GM19397 (cell line): ENCODE results near the gene RASSF3.

Experiments
- ATAC-seq: cut with Tn5 transposase; IDR thresholded peaks from one replicate; pipeline ENCODE4 v1.9.1; 2021; ENCODE audit warnings: mild to moderate bottlenecking, moderate library complexity; ENCODE audit not compliant: unreplicated experiment

The RASSF3 gene

DNA sequence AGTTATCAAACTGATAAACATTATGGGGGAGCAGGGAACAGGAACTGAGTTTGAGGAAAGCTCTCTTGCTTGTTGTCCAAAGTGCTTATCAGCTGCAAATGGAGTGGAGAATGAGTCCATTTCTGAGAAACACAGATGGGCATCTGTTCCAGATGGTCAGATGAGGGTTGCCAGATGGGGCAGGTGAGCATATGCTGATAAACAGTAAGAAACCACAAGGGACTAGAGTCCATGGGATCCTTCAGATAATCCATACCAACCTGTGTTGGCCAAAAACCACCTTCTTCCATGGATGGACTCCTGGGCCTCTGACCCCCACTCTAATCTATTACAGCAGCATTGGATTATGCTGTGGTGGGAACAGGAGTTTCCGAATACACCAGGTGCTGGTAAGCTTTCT is 110.6 kb downstream of the RASSF3 start:
- no peak for ATAC-seq

DNA sequence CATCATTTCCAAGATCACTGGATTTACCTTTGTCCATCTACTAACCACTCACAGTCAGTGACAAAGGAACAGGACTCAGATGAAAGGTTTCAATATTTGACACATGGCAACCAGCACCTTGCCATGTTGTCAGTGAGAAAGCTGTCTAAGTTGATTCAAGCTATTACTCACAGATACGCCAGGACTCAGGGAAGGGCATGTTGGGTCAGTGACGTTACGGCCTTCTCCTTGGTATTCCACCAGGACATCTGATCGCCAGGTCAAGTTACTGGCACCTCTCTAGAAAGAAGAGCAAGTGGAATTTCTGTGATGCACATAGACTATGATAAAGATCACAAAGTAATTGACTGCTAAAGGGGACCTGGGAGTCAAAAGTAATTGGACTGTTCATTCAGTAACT is 112.5 kb downstream of the RASSF3 start:
- ATAC-seq: no peak

DNA sequence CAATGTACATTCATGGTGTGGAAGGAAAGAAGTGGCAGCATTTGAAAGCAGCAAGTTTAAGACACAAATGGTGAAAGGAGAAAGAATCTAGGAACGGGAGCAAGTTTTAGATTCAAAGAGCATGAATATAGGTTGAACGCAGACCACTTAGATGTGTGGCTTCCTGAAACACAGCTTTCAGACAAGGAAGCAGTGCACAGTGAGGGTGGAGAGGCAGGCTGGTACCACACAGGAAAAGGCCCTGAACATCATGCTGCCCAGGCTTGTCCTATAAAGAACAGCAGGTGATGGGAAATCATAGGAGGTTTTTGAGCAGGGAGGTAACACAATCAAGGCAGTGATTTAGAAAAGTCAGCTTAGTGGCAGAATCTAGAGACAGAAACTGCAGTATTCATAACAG is 113.3 kb downstream of the RASSF3 start:
- no peak for ATAC-seq

DNA sequence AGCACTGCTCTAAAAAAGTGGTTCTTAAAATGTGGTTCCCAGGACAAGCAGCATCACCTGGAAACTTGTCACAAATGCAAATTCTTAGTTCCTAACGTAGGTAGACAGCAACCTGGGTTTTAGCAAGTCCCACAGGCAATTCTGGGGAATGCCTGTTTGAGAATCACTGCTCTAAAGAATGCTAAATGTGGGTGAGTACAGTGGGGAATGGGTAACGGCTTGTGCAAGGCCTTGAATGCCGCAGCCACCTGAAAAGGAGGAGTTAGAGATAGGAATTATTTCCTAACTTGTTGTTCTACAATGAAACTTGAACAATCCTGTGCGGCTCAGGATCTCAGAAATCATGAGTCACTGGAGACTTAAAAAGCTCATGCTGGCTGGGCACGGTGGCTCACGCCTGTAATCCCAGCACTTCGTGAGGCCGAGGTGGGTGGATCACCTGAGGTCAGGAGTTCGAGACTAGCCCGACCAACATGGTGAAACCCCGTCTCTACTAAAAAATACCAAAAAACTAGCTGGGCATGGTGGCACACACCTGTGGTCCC is 114.0 kb downstream of the RASSF3 start:
- no peak for ATAC-seq

DNA sequence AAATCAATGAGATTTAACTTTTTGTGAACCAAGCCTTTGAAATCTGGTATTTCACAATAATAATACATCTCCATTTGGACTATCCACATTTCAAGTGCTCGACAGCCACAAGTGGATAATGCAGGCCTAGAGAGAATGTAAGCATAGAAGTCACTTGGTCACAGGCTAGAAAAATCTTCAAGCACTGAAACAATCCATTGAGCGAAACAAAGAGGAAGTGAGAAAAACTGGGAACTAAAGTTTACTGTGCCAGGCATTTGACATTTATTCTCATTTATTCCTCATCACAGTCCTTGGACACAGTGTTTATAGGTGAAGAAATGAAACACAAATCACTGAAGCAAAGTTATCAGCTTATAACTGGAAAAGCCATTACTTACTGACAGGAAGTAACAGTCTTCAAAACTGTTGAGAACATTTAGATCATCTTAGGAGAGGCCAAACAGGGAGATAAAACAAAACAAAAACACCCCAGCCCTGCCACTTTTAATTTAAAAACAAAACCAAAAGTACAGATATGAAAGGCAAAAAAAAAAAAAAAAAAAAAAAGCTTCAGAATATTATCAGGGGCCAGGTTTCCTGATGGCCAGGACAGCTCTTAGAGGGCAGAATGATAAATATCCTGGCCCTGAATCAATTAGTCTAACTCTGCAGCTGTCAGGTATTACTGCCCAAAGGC is 119.8 kb downstream of the RASSF3 start:
- ATAC-seq: no peak

DNA sequence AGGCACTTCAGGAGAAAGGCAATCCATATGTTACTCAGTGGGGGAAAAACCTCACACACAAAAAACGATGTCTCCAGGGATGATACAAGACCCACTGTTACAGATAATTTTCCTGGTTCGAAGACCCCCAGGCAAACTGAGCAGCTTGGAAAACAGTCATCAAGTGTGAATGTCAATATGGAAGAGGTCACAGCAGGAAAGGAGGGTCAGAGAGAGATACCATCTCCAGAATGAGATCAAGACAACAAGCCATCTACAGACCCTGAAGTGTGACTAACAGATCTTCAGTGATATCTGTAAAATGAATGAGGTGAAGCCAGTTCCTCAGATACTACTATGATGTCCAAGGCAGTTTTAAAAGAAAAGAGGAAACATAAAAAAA is 120.3 kb downstream of the RASSF3 start:
- ATAC-seq: no peak

DNA sequence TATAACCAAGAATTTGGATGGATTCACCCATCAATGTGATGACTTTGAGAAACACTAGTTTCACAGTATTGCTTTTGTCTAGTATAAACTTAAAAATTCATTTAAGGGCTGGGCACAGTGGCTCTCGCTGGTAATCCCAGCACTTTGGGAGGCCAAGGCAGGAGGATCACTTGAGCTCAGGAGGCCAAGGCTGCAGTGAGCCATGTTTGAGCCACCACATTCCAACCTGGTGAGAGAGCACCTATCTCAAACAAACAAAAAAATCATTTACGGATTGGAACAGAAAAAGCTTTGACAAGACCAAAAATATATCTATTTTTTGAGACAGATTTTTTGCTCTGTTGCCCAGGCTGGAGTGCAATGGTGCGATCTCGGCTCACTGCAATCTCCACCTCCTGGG is 121.4 kb downstream of the RASSF3 start:
- no peak for ATAC-seq

DNA sequence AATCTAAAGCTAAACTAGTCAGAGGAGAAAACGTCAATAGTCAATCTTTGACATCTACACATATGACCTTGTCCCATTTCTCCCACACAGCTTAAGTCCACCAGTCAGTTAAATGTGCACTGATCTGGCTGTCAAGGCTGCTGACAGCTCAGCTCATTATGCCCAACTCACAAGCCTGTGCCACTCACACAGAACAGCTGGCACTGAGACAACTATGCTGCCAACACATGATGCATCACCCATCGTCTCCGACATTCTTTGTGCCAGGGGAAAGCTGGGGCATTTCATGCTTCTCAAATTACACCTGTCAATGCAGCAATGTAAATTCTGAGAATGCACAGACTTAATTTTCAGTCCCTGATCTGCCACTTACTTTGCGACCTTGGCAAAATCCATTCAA is 123.6 kb downstream of the RASSF3 start:
- no peak for ATAC-seq

DNA sequence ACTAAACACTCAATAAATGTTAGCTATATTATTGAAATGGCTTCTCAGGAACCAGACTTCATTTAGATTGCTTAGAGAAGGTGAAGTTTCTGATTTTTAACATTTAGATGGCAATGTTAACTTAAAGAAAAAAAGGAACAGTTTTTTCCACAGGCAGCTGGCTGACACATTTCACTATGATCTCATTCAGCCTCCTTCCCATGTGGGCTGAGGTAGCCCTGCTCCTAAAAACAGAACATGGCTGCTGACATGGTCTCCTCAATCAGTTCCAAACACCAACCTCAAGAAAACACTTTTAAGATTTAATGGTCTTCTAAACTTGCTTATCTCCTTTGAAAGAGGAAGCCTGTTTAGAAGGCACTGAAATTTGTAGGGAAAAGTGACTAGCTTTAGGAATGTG is 125.1 kb downstream of the RASSF3 start:
- ATAC-seq: no peak

DNA sequence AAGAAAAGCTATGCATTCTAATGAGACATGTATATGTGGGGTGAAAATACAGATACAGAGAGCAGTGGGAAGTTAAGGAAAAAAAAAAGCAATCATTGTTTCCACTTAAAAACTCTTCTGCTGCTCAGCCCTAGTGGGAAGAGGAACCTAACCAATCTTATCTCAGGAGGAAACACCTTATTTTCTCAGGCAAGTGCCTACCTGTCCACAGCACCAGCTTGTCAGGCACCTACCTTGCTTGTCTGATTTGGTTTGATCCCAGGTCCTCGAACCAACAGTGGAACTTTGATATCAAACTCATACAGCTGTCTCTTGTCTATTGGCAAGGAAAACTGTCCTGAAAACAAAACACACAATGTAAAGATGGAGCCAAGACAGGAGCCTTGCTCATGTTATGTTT is 126.5 kb downstream of the RASSF3 start:
- ATAC-seq: no peak

DNA sequence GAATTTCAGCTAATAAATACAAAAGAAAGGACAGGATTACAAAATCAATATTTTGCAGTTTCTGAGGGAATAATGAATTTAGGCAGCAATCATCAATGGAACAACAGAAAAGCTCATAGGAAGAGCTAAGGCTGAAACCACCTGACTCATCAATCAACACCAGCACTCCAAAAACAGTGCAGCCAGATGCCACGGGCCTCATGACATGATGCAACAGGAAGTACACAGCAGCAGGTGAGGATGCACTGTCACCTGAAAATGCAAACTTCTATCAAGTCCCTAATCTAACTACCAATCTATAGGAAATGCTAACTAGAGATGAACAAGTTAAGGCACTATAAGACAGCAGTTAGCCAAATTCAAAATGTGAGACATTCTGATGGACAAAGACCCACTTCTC is 127.2 kb downstream of the RASSF3 start:
- no peak for ATAC-seq

DNA sequence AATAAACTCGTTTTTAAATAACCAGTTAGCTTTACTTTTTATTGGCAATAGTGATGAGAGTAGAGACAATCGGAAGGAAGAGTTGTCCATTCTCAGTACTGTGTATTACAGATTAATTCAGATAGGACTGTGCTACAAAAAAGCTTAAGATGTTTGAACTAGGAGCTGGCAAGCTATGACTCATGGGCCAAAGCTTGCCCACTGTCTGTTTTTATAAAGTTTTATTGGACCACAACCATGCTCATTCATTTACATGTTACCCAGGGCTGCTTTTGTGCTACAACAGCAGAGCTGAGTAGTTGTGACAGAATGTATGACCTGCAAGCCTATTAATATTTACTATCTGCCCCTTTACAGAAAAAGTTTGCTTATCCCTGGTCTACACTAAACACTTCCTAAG is 129.5 kb downstream of the RASSF3 start:
- no peak for ATAC-seq

DNA sequence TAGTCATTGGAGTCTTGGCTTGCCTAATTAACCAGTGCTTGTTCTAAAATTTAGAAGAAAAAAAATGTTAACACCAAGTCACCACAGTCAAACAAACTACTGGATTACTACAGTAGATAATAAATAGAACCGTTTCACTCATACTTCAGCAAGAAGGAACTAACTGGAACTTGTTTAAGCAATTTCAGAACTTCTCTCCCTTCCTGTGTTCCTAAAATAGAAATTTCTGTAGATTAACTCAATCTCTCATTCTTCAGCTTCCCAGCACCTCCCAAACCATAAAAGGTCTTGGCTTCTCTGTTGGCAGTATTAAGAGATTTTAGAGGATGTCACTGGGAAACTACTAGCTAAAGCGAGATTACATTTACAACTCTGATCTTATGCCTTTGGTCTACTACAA is 130.4 kb downstream of the RASSF3 start:
- ATAC-seq: no peak

DNA sequence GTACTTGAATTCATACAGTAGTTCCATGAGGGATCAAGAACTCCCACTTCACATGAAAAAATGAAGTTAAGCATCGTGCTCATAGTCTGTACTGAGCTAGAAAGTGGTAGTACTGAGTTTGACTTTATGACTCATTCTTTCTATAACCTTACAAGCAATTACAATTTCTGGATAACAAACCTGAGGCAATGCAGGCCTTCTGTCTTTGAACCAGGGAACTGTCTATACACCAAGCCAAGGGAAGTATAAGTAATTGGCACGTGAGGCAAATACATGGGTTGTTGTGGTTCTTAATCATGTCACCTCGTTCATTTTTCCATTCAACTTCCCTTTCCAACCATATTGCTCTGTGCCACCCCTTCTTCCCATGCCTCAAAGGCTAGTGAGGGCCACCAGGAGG is 132.1 kb downstream of the RASSF3 start:
- ATAC-seq: no peak

DNA sequence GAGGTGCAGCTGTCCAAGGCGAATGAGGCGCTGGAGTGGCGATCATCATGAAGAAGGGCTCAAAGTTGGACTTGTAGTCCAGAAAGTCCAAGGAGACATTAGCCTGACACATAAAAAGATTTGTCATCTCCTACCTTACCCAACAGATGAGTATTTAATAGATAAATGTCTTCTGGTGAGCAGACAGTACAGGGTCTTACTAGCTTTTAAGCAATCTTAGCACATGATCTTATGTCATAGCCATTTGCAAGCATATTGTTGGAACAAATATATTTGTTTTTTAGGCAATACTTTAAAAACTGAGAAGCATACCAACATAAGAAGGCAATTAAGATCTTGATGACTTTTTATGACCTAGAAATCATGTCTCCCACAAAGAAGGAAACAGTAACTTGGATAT is 132.9 kb downstream of the RASSF3 start:
- ATAC-seq: no peak

DNA sequence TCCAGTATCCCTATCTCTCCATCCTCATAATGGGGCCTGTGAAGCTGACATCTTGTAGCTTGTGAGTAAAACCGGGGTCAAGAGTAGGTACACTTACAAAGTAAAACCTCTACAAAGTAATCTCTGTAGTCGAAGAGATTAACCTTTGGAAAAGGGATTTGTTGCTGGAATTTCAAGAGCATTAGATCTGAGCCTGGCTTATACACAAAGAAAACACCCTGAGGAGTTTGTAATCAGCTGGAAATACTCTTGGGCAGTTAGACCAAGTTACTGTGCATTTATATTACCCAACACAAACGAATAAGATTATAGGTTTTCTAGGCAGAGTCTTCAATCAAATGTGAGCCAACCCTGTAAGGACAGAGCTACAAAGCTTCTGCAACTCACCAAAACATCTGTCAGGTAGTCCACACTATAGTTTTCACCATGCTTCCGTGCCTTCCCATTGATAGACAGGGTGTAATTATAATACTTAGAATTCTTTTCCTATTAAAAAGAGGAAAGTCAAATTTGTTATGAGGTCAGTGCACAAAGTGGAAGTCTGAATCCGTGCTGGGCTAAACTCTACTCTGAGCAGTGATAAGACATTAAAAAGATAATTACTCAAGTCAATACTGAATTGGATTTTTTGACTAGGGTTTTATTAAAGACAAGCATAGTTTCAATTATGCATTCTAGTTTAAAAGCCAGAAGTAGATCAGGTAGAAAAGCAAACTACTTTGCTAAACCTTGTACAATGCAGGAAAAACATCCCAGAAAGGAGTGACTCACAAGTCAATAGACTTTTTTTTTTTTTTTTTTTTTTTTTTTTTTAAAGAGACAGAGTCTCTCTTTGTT is 134.3 kb downstream of the RASSF3 start:
- ATAC-seq: no peak

DNA sequence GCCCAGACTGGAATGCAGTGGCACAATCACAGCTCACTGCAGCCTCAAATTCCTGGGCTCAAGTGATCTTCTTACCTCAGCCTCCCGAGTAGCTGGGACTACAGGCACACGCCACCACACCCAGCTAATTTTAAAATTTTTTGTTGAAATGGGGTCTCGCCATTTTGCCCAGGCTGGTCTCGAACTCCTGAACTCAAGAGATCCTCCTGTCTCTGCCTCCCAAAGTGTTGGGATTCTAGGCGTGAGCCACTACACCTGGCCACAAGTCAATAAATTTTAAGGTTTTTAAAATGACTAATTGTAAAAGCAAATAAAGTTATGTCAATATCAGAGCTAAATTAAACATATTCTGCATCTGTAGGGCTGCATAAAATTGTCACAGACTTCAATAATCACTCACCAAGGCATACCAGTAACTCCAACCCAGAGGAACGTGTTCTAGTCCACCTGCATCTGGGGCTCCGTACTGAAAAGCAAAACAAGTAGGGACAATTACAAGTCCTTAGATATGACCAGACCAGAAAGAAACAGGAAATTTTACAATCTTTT is 135.0 kb downstream of the RASSF3 start:
- no peak for ATAC-seq

DNA sequence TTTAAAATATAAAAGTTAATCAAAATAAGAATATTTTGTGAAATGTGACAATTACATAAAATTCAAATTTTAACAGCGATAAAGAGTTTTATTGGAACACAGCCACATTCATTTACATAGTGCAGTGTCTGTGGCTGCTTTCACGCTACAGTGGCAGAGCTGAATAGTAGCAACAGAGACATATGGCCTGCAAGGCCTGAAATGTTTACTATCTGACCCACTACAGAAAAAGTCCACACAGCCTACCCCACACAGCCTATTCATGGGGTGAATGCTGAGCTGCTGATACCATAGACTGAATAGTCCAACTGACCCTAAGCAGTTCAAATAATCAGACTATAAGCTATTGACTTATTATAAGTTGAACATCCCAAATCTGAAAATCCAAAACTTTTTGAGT is 135.7 kb downstream of the RASSF3 start:
- no peak for ATAC-seq

DNA sequence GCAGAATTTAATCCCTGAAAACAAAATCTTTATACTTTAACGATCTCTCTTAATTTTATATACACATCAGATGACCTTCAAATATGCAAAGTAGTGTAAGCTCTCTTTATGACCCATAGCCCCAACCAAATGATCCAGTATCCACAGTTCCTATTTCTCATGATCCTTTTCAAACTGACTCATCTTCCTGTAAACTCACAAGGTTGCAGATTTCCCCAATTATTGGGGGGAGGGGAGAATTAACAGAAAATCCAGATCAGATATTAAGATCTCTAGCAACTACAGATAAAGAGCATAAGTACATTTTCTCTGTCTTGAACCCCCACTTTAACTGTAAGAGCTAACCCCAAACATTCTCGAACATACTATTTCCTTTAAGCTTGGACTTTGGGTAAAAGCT is 136.4 kb downstream of the RASSF3 start:
- ATAC-seq: no peak
